Chondrocyte (in vitro differentiated cells): Measurements from ENCODE around the gene EPHX1. TPM values are rescaled to one million over a fixed set of nuclear protein-coding genes. Genes with fewer than 3 reads are reported as not detected.

Experiments used
- DNase-seq: peaks from one replicate; pipeline ENCODE4 v3.0.0; 2021; ENCODE audit warnings: mixed read lengths, low spot score
- H3K27ac Mint-ChIP-seq: one replicate; pipeline ENCODE4 v1.8.0; 2021; ENCODE audit warnings: mild to moderate bottlenecking, moderate library complexity, mixed read lengths; ENCODE audit not compliant: unreplicated experiment
- H3K27me3 Mint-ChIP-seq: 2 replicates; pipeline ENCODE4 v1.8.0; 2021; ENCODE audit warnings: low read depth, mixed read lengths
- H3K36me3 Mint-ChIP-seq: 2 replicates; pipeline ENCODE4 v1.8.0; 2021; ENCODE audit warnings: low read depth, mixed read lengths
- H3K4me1 Mint-ChIP-seq: 2 replicates; pipeline ENCODE4 v1.8.0; 2021; ENCODE audit warnings: low read depth, mild to moderate bottlenecking, mixed read lengths
- H3K4me3 Mint-ChIP-seq: one replicate; pipeline ENCODE4 v1.8.0; 2021; ENCODE audit warnings: mild to moderate bottlenecking, moderate library complexity, mixed read lengths; ENCODE audit not compliant: unreplicated experiment
- H3K9me3 Mint-ChIP-seq: 2 replicates; pipeline ENCODE4 v1.8.0; 2021; ENCODE audit warnings: low read depth, mixed read lengths
- CTCF ChIP-seq: fragments of 200-600 bp; sonication (generic); IDR thresholded peaks from 2 replicates; pipeline ENCODE4 v1.5.0; 2021; ENCODE audit warnings: antibody characterized with exemption, mild to moderate bottlenecking, moderate library complexity
- total RNA-seq: library from RNA; stranded (reverse); gene quantifications from 3 replicates; pipeline ENCODE4 v1.2.1, GENCODE V29; 2021

EPHX1 gene
- total RNA-seq, 1 donor from 2014 or later: 69.1 TPM

GRCh38 chr1:225838793-225839192, 28.9 kb downstream of the EPHX1 start:
- Mint-ChIP-seq H3K9me3 (no peaks in the 10 kb centered on the region), H3K4me3 (no peak overlapping the region), H3K27me3 (no peaks in the 10 kb centered on the region), H3K4me1 (peaks cover 20% of the 10 kb centered on the region), H3K27ac (no peak overlapping the region), H3K36me3 (peaks cover 3% of the 10 kb centered on the region)
- DNase-seq: no peak
- no peak for TF ChIP-seq CTCF

GRCh38 chr1:225840223-225840610, 30.3 kb downstream of the EPHX1 start:
- H3K9me3 Mint-ChIP-seq: no peaks in the 10 kb centered on the region
- H3K27me3 Mint-ChIP-seq: no peaks in the 10 kb centered on the region
- H3K36me3 Mint-ChIP-seq: peaks cover 3% of the 10 kb centered on the region
- TF ChIP-seq CTCF: no peak
- H3K4me3 Mint-ChIP-seq: no peak overlapping the region
- peaks cover 9% of the 10 kb centered on the region for H3K4me1 Mint-ChIP-seq
- DNase-seq: no peak
- no peak overlapping the region for H3K27ac Mint-ChIP-seq

GRCh38 chr1:225840713-225841112, 30.8 kb downstream of the EPHX1 start:
- no peak for DNase-seq
- no peak for TF ChIP-seq CTCF
- Mint-ChIP-seq H3K4me3 (no peak overlapping the region), H3K4me1 (peaks cover 7% of the 10 kb centered on the region), H3K27ac (no peak overlapping the region), H3K36me3 (peaks cover 5% of the 10 kb centered on the region), H3K9me3 (no peaks in the 10 kb centered on the region), H3K27me3 (no peaks in the 10 kb centered on the region)

- Mint-ChIP-seq H3K27ac (no peak overlapping the region), H3K9me3 (no peaks in the 10 kb centered on the region), H3K36me3 (peaks cover 9% of the 10 kb centered on the region), H3K4me3 (no peak overlapping the region), H3K4me1 (no peaks in the 10 kb centered on the region), H3K27me3 (no peaks in the 10 kb centered on the region)
- no peak for DNase-seq
- no peak for TF ChIP-seq CTCF
These were observed 32.1 kb downstream of the EPHX1 start for GRCh38 chr1:225842074-225842473.

- Mint-ChIP-seq H3K27ac (peak overlapping the region; percentile 3), H3K36me3 (peaks cover 9% of the 10 kb centered on the region), H3K4me1 (peaks cover under 1% of the 10 kb centered on the region), H3K4me3 (no peak overlapping the region), H3K27me3 (no peaks in the 10 kb centered on the region), H3K9me3 (no peaks in the 10 kb centered on the region)
- no peak for DNase-seq
- no peak for TF ChIP-seq CTCF
These were observed 33.0 kb downstream of the EPHX1 start for GRCh38 chr1:225842788-225843425.
